ENCODE measurements around the gene MALSU1.

Gene MALSU1

GRCh38 chr7:23298885-23299769 lies at the start of gene MALSU1:
Gene MALSU1, plus strand, starts transcription at chr7:23299339. Its CDS starts 14 bp downstream, at chr7:23299353.
- Histone ChIP-seq H3K4me3 (ENCODE audit: low read depth, low read length) (peak within 1 kb of the TSS; percentile 94), H3K27me3 (replicated peaks) (no peaks in the 10 kb centered on the region), H3K36me3 (replicated peaks) (peaks cover 8% of the 10 kb centered on the region), H3K27ac (peak within 1 kb of the TSS; percentile 84)
- in situ Hi-C loops (cut with HindIII; ENCODE audit: low pct_ligation_motif_present, low sequenced_read_pairs), result no loop called here
- TF ChIP-seq, protein P1, sequence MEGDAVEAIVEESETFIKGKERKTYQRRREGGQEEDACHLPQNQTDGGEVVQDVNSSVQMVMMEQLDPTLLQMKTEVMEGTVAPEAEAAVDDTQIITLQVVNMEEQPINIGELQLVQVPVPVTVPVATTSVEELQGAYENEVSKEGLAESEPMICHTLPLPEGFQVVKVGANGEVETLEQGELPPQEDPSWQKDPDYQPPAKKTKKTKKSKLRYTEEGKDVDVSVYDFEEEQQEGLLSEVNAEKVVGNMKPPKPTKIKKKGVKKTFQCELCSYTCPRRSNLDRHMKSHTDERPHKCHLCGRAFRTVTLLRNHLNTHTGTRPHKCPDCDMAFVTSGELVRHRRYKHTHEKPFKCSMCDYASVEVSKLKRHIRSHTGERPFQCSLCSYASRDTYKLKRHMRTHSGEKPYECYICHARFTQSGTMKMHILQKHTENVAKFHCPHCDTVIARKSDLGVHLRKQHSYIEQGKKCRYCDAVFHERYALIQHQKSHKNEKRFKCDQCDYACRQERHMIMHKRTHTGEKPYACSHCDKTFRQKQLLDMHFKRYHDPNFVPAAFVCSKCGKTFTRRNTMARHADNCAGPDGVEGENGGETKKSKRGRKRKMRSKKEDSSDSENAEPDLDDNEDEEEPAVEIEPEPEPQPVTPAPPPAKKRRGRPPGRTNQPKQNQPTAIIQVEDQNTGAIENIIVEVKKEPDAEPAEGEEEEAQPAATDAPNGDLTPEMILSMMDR (IDR thresholded peaks at IDR 0.05; ENCODE audit: low read depth, low read length, missing control alignments), result no peak
- DNase-seq, result peak; percentile 96

- no peaks in the 10 kb centered on the region for H3K27me3 ChIP-seq (replicated peaks)
- no peak overlapping the region for H3K4me3 ChIP-seq (ENCODE audit: low read depth, low read length)
- TF ChIP-seq, protein P1 (IDR thresholded peaks at IDR 0.05; ENCODE audit: low read depth, low read length, missing control alignments), result no peak
- no peaks in the 10 kb centered on the region for H3K36me3 ChIP-seq (replicated peaks)
- no peak for DNase-seq
- in situ Hi-C loops (cut with HindIII; ENCODE audit: low pct_ligation_motif_present, low sequenced_read_pairs), result no loop called here
- no peak overlapping the region for H3K27ac ChIP-seq
These were observed 49.7 kb upstream of the MALSU1 start for GRCh38 chr7:23249486-23249885.

DNA sequence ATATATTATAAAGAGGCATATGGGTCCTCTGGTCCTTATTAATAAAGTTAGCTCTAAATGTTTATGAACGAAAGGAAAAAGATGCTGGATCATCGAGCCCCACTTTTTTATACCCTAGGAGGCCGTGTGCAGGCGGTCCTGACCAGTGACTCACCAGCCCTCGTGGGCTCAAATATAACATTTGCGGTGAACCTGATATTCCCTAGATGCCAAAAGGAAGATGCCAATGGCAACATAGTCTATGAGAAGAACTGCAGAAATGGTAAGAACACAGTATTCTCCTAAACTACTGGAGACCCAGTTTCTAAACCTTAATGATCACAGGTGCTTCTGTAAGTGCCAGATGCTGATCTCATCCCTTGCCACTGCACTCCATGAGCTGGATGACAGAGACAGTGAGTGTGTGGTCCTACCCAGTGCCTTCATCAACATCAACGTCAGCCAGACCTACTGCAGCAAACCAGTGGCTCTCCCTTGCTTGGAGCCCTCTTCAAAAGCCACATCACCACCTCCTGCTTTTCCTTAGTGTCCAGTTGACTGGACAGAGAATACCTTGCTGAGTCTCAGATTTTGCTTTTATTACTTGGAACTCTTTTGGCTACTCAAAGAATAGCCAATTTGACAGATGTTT lies 45.0 kb upstream of the MALSU1 start:
- Histone ChIP-seq H3K27me3 (replicated peaks) (no peaks in the 10 kb centered on the region), H3K36me3 (replicated peaks) (no peaks in the 10 kb centered on the region), H3K27ac (no peak overlapping the region), H3K4me3 (ENCODE audit: low read depth, low read length) (no peak overlapping the region)
- peak; percentile 66 for DNase-seq
- TF ChIP-seq, protein P1 (IDR thresholded peaks at IDR 0.05; ENCODE audit: low read depth, low read length, missing control alignments), result no peak
- in situ Hi-C loops (cut with HindIII; ENCODE audit: low pct_ligation_motif_present, low sequenced_read_pairs), result no loop called here

- H3K4me3 ChIP-seq (ENCODE audit: low read depth, low read length), result no peak overlapping the region
- in situ Hi-C loops (cut with HindIII; ENCODE audit: low pct_ligation_motif_present, low sequenced_read_pairs), result no loop called here
- DNase-seq, result no peak
- H3K27me3 ChIP-seq (replicated peaks), result no peaks in the 10 kb centered on the region
- no peaks in the 10 kb centered on the region for H3K36me3 ChIP-seq (replicated peaks)
- TF ChIP-seq, protein P1 (IDR thresholded peaks at IDR 0.05; ENCODE audit: low read depth, low read length, missing control alignments), result no peak
- no peak overlapping the region for H3K27ac ChIP-seq
These were observed 42.4 kb upstream of the MALSU1 start for GRCh38 chr7:23256731-23257130.

- Histone ChIP-seq H3K4me3 (ENCODE audit: low read depth, low read length) (no peak overlapping the region), H3K36me3 (replicated peaks) (no peaks in the 10 kb centered on the region), H3K27me3 (replicated peaks) (no peaks in the 10 kb centered on the region), H3K27ac (no peak overlapping the region)
- in situ Hi-C loops (cut with HindIII; ENCODE audit: low pct_ligation_motif_present, low sequenced_read_pairs), result no loop called here
- DNase-seq, result no peak
- TF ChIP-seq, protein P1 (IDR thresholded peaks at IDR 0.05; ENCODE audit: low read depth, low read length, missing control alignments), result no peak
These were observed 38.8 kb upstream of the MALSU1 start for GRCh38 chr7:23260371-23260770.
